ENCODE results near the gene C11orf21. TPM values are rescaled to one million over a fixed set of nuclear protein-coding genes. Genes with fewer than 3 reads are reported as not detected.

Gene C11orf21
- total and polyA plus RNA-seq, 8 donors, result 1.2 to 6.9 (median 1.8) TPM

DNA sequence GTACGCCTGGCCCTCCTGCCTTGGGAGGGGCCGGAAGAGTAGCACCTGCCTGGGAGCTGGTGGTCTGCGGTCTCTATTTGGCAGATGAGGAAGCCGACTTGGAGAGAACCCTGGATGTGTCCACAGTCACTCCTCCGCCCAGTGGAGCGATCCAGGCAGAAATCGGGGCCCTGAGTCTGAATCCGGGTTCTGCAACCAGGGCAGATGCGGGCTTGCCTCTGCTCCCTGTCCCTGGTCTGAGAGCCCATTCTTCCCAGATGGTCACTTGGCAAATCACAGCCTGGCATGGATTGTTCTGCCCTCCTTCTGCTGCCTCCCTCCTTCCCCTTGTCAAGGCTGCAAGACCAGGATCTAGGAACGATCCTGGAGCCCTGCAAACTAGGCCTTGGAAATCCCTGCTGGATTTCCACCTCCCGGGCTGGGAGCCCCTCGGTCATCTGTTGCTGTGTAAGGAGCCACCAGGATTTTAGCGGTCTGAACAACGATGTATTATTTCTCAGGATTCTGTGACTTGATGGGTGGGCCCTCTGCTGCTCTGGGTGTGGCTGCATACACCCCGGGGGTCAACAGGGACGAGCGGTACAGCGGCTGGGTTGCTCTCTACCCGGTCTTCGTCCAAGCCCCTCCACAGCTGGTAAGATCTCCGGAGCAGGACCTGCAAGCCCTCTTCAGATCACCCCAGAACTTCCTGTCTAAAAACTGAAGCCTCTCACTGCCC is 29.3 kb downstream of the C11orf21 start:
- intact Hi-C loops (cut with DNase I), result no loop called here
- DNase-seq, result no peak

GRCh38 chr11:2271327-2272227 is 30.1 kb downstream of the C11orf21 start:
- intact Hi-C loops (cut with DNase I), result no loop called here
- Histone ChIP-seq H3K36me3 (no peaks in the 10 kb centered on the region), H3K4me3 (peak overlapping the region in 1 of 2 donors; percentile 52), H3K4me1 (peaks cover 10 to 32% of the 10 kb centered on the region in 2 donors), H3K27ac (no peak overlapping the region), H3K9me3 (no peaks in the 10 kb centered on the region), H3K27me3 (peaks cover 19 to 48% of the 10 kb centered on the region in 2 donors)
- peak in 1 of 4 donors; percentile 65 for DNase-seq
- ATAC-seq, result no peak
- TF ChIP-seq, protein P1, sequence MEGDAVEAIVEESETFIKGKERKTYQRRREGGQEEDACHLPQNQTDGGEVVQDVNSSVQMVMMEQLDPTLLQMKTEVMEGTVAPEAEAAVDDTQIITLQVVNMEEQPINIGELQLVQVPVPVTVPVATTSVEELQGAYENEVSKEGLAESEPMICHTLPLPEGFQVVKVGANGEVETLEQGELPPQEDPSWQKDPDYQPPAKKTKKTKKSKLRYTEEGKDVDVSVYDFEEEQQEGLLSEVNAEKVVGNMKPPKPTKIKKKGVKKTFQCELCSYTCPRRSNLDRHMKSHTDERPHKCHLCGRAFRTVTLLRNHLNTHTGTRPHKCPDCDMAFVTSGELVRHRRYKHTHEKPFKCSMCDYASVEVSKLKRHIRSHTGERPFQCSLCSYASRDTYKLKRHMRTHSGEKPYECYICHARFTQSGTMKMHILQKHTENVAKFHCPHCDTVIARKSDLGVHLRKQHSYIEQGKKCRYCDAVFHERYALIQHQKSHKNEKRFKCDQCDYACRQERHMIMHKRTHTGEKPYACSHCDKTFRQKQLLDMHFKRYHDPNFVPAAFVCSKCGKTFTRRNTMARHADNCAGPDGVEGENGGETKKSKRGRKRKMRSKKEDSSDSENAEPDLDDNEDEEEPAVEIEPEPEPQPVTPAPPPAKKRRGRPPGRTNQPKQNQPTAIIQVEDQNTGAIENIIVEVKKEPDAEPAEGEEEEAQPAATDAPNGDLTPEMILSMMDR (IDR thresholded peaks at IDR 0.05), result no peak

More for the DNA sequence above, 29.3 kb downstream of the C11orf21 start:
- Histone ChIP-seq H3K27ac (no peak overlapping the region), H3K36me3 (no peaks in the 10 kb centered on the region), H3K4me1 (peaks cover 10 to 32% of the 10 kb centered on the region in 2 donors), H3K9me3 (no peaks in the 10 kb centered on the region), H3K27me3 (peaks cover 19 to 48% of the 10 kb centered on the region in 2 donors), H3K4me3 (no peak overlapping the region)
- TF ChIP-seq, protein P1 (IDR thresholded peaks at IDR 0.05), result no peak
- ATAC-seq, result no peak

- intact Hi-C loops (cut with DNase I), result no loop called here
- Histone ChIP-seq H3K9me3 (no peaks in the 10 kb centered on the region), H3K4me3 (peak overlapping the region in 1 of 2 donors; percentile 52), H3K4me1 (peaks cover 10 to 37% of the 10 kb centered on the region in 2 donors), H3K27ac (no peak overlapping the region), H3K27me3 (peaks cover 19 to 48% of the 10 kb centered on the region in 2 donors), H3K36me3 (no peaks in the 10 kb centered on the region)
- TF ChIP-seq, protein P1 (IDR thresholded peaks at IDR 0.05), result no peak
- DNase-seq, result peak in 2 of 4 donors; percentile 68 to 91
- ATAC-seq, result peak; percentile 45
Measured at GRCh38 chr11:2271077-2271326, 30.7 kb downstream of the C11orf21 start.

DNA sequence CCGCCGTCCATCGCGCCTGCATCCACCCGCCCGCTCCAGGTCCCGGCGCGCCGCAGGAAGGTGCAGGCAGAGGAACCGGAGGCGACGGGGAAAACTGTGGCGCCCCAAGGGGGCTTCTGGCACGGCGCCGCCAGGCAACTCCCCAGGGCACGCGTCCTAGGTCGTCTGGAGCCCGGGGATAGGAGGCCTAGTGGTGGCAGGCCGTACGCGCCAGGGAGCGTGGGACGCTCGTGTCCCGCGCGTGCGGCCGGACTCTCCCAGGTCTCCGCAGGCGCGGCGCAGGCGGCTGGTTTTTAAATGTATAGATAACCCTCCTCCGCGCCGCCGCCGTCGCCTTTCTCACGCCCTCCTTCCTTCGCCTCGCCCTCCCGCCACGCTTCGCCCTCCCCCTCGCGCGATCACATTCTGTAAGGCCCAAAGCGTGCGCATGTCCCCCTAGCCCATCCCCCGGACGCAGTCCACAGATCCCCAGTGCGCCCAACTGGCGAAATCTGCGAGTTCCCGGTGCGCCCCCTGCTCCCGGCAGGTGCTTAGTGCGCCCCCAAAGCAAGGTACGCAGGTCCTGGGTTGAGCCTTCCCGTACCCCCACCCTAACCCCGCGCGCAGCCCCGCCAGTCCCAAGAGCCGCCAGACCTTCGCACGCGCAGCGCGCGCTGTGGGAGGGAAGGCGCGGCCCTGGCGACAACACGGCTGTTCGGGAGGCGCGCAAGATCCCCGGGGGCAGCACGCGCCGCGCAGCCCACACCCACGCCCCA is 31.2 kb downstream of the C11orf21 start, which contains the start of gene ASCL2:
Gene ASCL2 (minus strand): TSS at position 267 of the 755 bp plus-strand sequence. CDS start 256 bp downstream, at position 11.
- H3K27ac ChIP-seq, result peak within 1 kb of the TSS in 1 of 2 donors; percentile 88

More for the DNA sequence above, 31.2 kb downstream of the C11orf21 start, which contains the start of gene ASCL2:
- intact Hi-C loops (cut with DNase I), result no loop called here
- Histone ChIP-seq H3K4me3 (peak within 1 kb of the TSS; percentile 29 to 52), H3K27me3 (peaks cover 19 to 48% of the 10 kb centered on the region in 2 donors), H3K4me1 (peaks cover 10 to 42% of the 10 kb centered on the region in 2 donors), H3K9me3 (no peaks in the 10 kb centered on the region), H3K36me3 (no peaks in the 10 kb centered on the region)
- no peak for ATAC-seq
- DNase-seq, result peak in 1 of 4 donors; percentile 85
- TF ChIP-seq, protein P1 (IDR thresholded peaks at IDR 0.05), result no peak
